GM08714 (cell line): ENCODE measurements around the gene TXNRD2.

ENCODE experiments used
- H3K4me3 ChIP-seq: fragments of 200-500 bp; sonication (Bioruptor generic); 2 replicates; pipeline ENCODE4 v1.5.1; 2014; ENCODE audit warnings: mild to moderate bottlenecking, low read length, inconsistent platforms
- ZNF274 ChIP-seq: IDR thresholded peaks from 2 replicates; pipeline ENCODE4 v1.6.1; 2012; ENCODE audit warnings: mild to moderate bottlenecking, low read depth, low read length

TXNRD2 gene

DNA sequence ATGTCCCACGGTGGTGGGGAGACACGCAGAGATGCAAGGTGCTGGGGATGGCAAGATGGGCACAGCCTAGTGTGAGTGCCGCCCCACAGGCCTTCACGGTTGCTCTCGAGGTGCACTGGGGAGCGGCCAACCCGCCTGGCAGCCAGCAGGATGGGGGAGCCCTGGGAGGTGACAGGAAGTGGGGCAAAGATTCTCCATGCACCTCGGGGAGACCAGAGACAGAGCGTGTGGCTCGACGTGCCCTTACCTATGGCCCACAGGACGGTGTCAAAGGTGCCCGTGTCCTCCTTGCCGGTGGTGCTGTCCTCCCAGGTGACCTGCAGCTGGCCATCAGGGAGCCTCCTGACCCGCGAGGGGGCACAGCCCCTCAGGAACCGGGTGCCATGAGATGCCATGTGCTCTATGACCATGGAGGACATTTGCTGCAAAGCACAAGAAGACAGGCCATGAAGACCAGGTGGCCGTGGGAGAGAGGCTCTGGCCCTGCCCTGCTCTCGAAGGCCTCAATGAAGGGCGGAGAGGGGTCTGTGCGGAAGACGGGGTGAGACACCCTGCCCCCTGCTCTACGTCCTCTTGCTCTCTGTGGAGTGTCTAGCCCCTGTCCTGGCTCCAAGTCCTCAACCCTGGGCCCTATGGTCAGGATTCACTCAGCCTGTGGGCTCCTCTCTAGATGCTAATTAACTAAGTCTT, 46.3 kb downstream of the TXNRD2 start:
- no peak for TF ChIP-seq ZNF274
- no peak overlapping the region for H3K4me3 ChIP-seq

DNA sequence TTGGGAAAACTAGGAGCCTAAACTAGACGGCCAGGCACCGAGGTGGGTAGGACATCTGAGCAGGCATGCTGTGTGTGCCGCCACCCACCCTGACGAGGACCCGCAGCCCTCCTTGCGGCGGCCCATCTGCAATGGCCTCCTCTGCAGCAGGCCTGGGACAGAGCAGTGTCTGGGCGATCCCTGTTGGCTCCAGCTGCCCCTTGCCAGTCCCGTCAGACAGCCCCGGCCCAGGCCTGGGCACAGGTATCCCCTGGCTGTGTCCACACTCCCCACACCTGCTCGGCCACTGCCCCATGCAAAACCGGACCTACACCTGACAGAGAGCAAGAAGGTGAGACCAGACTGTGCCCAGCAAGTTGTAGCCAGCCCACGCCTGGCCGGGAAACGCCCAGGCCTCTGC, 48.3 kb downstream of the TXNRD2 start:
- no peak for TF ChIP-seq ZNF274
- H3K4me3 ChIP-seq, result no peak overlapping the region

- no peak overlapping the region for H3K4me3 ChIP-seq
- no peak for TF ChIP-seq ZNF274
These were observed 48.7 kb downstream of the TXNRD2 start for GRCh38 chr22:19892925-19893324.

DNA sequence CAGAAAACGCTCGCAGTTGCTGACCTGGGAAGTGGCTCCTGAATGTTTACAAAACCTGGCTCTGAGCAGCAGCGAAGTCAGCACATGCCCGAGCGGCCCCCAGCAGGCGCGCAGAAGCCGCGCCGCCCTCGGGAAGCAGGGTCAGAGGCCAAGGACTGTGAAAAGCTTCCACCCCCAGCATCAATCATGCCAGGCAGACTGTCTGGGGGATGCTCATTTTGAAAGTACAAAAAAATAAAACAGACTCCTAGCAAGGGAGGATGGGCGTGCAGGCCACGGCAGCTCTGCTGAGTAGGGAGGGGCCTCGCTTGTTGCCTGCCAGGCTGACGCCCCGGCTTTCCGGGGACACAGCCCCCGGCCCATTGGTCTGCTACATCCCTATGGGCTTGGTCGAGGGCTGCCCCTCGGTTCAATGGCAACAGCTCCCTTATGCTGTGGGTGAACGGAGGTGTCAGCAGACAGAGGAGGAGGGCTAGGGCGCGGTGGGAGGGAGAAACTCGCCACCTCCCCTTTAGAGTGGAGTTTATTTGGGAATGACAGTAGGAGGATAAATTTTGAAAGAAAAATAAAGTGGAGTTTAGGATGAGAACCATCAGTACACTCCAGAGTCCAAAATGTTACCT, 49.2 kb downstream of the TXNRD2 start:
- no peak overlapping the region for H3K4me3 ChIP-seq
- TF ChIP-seq ZNF274, result no peak

DNA sequence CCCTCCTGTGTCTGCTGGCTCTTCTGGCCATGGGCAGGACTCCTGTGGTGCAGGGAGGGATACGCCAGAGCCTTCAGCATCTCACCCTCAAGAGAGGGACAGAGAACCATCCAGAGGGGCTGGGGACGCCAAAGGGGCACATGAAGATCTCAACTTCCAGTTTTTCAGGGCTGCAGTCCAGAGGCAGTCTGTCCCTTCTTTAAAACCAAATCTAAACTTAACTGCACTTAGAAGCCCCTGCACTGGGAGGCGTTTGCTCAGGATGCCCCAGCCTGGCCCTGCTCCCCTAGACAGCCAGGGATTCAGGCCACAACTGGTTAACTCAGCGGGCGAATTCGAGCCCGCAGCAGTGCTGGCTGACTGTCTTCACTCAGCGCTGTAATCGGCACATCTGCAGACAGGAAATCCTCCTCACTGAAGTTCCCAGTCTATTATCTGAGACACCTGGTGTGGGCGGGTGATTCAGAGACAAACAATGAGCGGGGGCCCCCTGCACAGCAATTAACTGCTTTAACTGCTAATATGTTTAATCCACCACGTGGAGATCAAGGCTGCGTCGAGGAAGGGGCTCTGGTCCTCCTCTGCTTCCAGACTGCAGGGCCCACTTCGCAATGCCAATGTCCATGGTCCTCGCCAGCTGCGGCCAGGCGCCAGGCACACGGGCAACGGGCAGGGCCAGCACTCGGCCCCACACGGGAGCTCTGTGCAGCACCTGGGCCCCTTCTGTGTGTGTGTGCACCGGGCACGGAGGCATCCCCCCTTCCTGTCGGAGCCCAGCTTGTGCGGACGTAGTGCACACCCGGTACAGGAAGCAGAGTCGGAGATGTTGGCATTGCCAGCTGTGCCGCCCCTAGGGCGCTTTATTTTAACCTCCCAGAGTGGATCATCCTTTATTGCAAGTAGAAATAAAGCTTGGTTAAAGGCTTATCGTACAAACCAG, 50.0 kb downstream of the TXNRD2 start:
- TF ChIP-seq ZNF274, result no peak
- H3K4me3 ChIP-seq, result no peak overlapping the region; the same call in 1 of the 2 replicates

- TF ChIP-seq ZNF274, result no peak
- no peak overlapping the region for H3K4me3 ChIP-seq
These were observed 50.9 kb downstream of the TXNRD2 start for GRCh38 chr22:19890502-19891316.

DNA sequence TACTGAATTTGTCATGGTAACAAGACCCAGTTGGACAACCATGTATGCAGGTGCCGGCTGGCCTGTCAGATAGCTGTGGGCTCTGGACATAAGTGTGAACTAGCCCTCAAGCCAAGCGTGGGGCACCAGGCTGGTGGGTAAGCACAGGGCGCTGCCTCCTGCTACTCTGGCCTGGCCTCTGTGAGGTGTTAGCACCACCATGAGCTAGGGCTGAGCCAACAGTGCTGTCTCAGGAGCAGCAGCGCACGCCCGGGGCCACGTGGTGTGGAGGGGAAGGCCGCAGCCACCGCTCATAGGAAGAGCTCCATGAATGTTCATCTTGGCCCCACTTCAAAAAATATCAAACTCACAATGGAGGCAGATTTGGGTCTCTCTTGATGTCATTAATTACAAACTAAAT, 51.7 kb downstream of the TXNRD2 start:
- H3K4me3 ChIP-seq, result no peak overlapping the region
- no peak for TF ChIP-seq ZNF274

DNA sequence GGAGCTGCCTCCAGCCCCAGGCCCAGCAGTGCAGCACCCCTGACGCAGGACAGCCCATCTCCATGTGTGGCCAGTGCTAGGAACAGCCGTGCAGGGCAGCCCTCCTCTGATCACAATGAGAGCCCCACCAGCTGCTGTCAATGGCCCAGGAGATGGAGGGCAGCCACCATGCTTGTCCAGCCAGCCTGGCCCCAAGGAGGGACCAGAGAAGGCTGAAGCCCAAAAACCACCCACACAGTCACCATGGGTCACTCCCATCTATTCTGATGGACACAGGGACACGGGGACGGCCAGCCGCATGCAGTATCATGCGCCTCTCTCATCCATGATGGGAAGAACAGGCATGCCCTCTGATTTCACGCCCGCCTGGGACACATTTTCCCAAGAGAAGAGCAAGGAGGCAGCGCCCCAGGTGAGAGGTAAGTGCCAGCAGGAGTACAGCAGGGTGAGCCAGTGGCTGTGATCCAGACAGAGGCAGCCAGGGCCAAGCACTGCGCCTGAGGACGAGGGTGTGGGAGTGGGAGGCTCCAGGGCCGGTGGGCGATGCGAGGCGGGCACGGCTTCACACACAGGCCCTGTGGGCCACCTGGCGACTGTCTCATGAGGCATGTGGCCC, 53.4 kb downstream of the TXNRD2 start:
- TF ChIP-seq ZNF274, result no peak

GRCh38 chr22:19887256-19887985, 54.2 kb downstream of the TXNRD2 start:
- no peak for TF ChIP-seq ZNF274
- no peak overlapping the region for H3K4me3 ChIP-seq

More for the DNA sequence above, 53.4 kb downstream of the TXNRD2 start:
- no peak overlapping the region for H3K4me3 ChIP-seq

GRCh38 chr22:19886605-19887255, 54.9 kb downstream of the TXNRD2 start:
- TF ChIP-seq ZNF274, result no peak
- no peak overlapping the region for H3K4me3 ChIP-seq

DNA sequence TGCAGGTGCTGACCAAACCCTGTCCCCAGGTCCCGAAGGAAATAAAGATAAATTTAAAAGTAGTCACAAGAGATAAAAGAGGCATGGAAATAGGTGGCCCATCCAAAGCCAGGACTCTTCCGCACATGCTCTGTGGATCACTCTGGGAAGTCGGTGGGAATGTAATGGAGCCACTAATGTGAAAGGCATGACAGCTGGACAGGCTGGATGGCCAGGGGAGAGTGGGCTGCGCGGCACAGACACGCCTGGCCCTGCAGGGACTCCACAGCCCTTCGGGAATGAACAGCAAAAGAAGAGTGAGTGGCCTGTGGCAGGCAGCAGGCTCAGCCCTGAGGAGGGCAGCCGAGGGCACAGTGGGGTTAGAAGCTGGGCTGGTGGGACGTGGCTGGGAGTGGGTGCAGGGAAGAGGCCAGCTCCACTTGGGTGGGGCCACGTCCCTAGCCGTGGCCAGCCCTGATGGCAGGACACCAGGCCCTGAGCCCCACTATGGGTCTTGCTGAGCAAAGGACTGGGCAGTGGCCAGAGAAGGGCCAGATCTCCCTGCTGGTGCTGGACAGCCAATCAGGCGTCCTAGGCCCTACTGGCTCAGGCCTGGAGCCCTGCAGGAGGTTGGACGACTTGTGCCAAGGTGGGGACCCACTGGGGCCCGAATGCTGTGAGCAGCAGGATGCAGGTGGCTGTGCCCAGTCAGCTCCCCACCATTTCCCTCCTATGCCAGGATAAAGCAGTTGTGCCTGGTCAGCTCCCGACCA, 55.6 kb downstream of the TXNRD2 start:
- no peak for TF ChIP-seq ZNF274
- H3K4me3 ChIP-seq, result no peak overlapping the region

DNA sequence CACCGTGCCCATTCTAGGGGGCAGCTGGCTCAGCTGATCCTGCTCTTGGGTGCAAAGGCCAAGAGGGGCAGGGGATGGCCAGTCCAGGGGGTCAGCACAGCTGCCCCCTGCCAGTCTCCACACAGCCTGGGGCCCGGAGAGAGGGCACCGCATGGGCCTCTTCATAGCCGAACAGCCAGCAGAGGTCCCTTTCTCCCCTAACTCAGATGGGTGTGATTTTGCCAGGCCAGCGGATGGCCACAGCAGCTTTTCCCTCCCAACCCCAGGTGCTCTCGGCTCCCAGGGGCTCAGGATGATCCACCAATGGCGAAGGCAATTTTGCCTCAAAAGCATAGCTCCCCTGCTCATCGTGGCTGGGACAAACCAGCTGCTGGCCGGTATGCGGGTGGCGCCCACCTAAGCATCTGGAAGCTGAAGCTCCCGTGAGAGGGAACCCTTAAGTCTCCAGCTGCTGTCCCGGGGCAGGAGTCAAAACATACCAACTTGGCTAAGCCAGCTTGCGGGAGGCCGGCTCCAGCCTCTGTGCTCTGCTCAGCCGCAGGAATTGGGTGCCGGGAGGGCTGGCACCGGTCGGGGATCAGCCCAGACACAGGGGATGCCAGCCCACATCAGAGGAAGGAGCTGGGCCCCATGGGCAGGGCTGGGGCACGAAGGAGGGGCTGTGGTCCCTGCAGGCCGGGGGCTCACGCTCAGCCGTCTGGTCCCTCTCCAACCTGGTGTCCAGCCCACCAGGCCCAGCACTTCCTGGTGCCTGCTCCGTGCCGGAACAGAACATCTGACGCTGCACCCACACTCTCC, 56.5 kb downstream of the TXNRD2 start:
- TF ChIP-seq ZNF274, result no peak
- H3K4me3 ChIP-seq, result no peak overlapping the region
